ENCODE results near the gene SRA1. TPM values are rescaled to one million over a fixed set of nuclear protein-coding genes. Genes with fewer than 3 reads are reported as not detected.

The SRA1 gene
- total and polyA plus RNA-seq, 2 of the 13 experiments (the other 11 are each of a cell fraction or from before 2014, with no cell fraction given) = 14.2 to 32.8 TPM

DNA sequence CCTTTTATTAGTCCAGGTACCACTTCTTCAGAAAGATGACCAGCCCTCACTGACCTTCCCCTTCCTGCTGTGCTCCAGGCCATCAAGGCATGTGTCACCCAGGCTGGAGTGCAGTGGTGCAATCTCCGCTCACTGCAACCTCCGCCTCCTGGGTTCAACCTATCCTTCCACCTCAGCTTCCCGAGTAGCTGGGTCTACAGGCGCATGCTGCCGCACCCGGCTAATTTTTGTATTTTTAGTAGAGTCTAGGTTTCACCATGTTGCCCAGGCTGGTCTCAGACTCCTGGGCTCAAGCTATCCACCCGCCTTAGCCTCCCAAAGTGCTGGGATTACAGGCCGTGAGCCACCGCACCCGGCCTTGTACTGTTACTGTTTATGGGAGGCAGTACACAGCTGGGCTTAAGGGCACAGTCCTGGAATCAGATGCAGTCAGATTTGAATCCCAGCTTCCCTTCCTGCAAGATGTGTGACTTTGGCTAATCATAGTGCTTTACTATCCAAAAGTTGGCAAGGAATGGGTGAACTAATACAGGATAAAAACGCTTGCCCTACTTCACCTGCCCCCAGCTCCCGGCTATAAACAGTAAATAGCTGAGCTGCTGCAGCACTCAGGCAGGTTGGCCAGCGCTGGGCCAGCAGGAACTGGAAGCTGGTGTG, 10.3 kb downstream of the SRA1 start (continued):
- TF ChIP-seq, protein P1, sequence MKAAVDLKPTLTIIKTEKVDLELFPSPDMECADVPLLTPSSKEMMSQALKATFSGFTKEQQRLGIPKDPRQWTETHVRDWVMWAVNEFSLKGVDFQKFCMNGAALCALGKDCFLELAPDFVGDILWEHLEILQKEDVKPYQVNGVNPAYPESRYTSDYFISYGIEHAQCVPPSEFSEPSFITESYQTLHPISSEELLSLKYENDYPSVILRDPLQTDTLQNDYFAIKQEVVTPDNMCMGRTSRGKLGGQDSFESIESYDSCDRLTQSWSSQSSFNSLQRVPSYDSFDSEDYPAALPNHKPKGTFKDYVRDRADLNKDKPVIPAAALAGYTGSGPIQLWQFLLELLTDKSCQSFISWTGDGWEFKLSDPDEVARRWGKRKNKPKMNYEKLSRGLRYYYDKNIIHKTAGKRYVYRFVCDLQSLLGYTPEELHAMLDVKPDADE (CRISPR knock-in tag; IDR thresholded peaks at IDR 0.05) = no peak
- no peak for TF ChIP-seq HOXD1 (CRISPR knock-in tag; IDR thresholded peaks at IDR 0.05)
- TF ChIP-seq ZNF629 (CRISPR knock-in tag; conservative IDR thresholded peaks at IDR 0.05) = no peak
- TF ChIP-seq ZNF749 (CRISPR knock-in tag; IDR thresholded peaks at IDR 0.05; ENCODE audit: borderline replicate concordance) = no peak
- peak; percentile 86 for TF ChIP-seq CEBPB (IDR thresholded peaks at IDR 0.05; ENCODE audit: borderline replicate concordance, low read depth, low read length)
- 0 out of 2 replicates have a peak, but pooled peaks have one; percentile 73 for TF ChIP-seq ZNF34 (CRISPR knock-in tag; IDR thresholded peaks at IDR 0.05; ENCODE audit: borderline replicate concordance)
- TF ChIP-seq, protein P2, sequence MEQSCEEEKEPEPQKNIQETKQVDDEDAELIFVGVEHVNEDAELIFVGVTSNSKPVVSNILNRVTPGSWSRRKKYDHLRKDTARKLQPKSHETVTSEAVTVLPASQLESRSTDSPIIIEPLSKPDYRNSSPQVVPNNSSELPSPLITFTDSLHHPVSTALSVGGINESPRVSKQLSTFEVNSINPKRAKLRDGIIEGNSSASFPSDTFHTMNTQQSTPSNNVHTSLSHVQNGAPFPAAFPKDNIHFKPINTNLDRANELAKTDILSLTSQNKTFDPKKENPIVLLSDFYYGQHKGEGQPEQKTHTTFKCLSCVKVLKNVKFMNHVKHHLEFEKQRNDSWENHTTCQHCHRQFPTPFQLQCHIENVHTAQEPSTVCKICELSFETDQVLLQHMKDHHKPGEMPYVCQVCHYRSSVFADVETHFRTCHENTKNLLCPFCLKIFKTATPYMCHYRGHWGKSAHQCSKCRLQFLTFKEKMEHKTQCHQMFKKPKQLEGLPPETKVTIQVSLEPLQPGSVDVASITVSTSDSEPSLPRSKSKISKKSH (CRISPR knock-in tag; IDR thresholded peaks at IDR 0.05; ENCODE audit: borderline replicate concordance) = no peak
- TF ChIP-seq ZNF883 (CRISPR knock-in tag; IDR thresholded peaks at IDR 0.05; ENCODE audit: not compliant biosample characterization) = no peak
- no peak for TF ChIP-seq THYN1 (CRISPR knock-in tag; IDR thresholded peaks at IDR 0.05; ENCODE audit: borderline replicate concordance, low read depth)
- TF ChIP-seq CCAR2 (optimal IDR thresholded peaks at IDR 0.05; ENCODE audit: low read depth, low read length) = no peak
- TF ChIP-seq TBL1XR1 (IDR thresholded peaks at IDR 0.05; ENCODE audit: borderline replicate concordance, low read length, partially characterized antibody) = no peak
- TF ChIP-seq ZFYVE20 (CRISPR knock-in tag; IDR thresholded peaks at IDR 0.05; ENCODE audit: borderline replicate concordance, low read depth) = no peak
- no peak for TF ChIP-seq SETDB1 (CRISPR knock-in tag; IDR thresholded peaks at IDR 0.05; ENCODE audit: borderline replicate concordance)
- no peak for TF ChIP-seq GTF2F1 (IDR thresholded peaks at IDR 0.05; ENCODE audit: low read length)
- no peak for TF ChIP-seq SMARCE1 (IDR thresholded peaks at IDR 0.05; ENCODE audit: borderline replicate concordance)
- no peak for TF ChIP-seq NFKBIZ (CRISPR knock-in tag; IDR thresholded peaks at IDR 0.05)
- TF ChIP-seq, protein P3, sequence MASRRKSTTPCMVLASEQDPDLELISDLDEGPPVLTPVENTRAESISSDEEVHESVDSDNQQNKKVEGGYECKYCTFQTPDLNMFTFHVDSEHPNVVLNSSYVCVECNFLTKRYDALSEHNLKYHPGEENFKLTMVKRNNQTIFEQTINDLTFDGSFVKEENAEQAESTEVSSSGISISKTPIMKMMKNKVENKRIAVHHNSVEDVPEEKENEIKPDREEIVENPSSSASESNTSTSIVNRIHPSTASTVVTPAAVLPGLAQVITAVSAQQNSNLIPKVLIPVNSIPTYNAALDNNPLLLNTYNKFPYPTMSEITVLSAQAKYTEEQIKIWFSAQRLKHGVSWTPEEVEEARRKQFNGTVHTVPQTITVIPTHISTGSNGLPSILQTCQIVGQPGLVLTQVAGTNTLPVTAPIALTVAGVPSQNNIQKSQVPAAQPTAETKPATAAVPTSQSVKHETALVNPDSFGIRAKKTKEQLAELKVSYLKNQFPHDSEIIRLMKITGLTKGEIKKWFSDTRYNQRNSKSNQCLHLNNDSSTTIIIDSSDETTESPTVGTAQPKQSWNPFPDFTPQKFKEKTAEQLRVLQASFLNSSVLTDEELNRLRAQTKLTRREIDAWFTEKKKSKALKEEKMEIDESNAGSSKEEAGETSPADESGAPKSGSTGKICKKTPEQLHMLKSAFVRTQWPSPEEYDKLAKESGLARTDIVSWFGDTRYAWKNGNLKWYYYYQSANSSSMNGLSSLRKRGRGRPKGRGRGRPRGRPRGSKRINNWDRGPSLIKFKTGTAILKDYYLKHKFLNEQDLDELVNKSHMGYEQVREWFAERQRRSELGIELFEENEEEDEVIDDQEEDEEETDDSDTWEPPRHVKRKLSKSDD (CRISPR knock-in tag; IDR thresholded peaks at IDR 0.05; ENCODE audit: low read depth) = no peak
- TF ChIP-seq, protein P4, sequence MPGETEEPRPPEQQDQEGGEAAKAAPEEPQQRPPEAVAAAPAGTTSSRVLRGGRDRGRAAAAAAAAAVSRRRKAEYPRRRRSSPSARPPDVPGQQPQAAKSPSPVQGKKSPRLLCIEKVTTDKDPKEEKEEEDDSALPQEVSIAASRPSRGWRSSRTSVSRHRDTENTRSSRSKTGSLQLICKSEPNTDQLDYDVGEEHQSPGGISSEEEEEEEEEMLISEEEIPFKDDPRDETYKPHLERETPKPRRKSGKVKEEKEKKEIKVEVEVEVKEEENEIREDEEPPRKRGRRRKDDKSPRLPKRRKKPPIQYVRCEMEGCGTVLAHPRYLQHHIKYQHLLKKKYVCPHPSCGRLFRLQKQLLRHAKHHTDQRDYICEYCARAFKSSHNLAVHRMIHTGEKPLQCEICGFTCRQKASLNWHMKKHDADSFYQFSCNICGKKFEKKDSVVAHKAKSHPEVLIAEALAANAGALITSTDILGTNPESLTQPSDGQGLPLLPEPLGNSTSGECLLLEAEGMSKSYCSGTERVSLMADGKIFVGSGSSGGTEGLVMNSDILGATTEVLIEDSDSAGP (CRISPR knock-in tag; IDR thresholded peaks at IDR 0.05; ENCODE audit: borderline replicate concordance) = no peak
- TF ChIP-seq ZNF782 (CRISPR knock-in tag; IDR thresholded peaks at IDR 0.05; ENCODE audit: borderline replicate concordance) = no peak
- TF ChIP-seq, protein P5, sequence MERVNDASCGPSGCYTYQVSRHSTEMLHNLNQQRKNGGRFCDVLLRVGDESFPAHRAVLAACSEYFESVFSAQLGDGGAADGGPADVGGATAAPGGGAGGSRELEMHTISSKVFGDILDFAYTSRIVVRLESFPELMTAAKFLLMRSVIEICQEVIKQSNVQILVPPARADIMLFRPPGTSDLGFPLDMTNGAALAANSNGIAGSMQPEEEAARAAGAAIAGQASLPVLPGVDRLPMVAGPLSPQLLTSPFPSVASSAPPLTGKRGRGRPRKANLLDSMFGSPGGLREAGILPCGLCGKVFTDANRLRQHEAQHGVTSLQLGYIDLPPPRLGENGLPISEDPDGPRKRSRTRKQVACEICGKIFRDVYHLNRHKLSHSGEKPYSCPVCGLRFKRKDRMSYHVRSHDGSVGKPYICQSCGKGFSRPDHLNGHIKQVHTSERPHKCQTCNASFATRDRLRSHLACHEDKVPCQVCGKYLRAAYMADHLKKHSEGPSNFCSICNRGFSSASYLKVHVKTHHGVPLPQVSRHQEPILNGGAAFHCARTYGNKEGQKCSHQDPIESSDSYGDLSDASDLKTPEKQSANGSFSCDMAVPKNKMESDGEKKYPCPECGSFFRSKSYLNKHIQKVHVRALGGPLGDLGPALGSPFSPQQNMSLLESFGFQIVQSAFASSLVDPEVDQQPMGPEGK (CRISPR knock-in tag; IDR thresholded peaks at IDR 0.05) = no peak

Measured in HepG2 (cell line).